RWPE2 (cell line): Measurements from ENCODE around the gene SNTA1.

Source experiments
- ATAC-seq: fragments of 200-7000 bp; cut with Tn5 transposase; 3 replicates; pipeline ENCODE4 v1.9.1; 2021; ENCODE audit warnings: low read depth
- DNase-seq: peaks from one replicate; pipeline ENCODE4 v3.0.0-alpha.2; 2020; ENCODE audit warnings: low spot score
- H3K27ac ChIP-seq: fragments of 450-650 bp; 2 replicates; pipeline ENCODE4 v1.5.1; 2017; ENCODE audit warnings: mild to moderate bottlenecking; ENCODE audit not compliant: poor library complexity, severe bottlenecking
- H3K27me3 ChIP-seq: fragments of 250-450 bp; sonication (Bioruptor Pico); 2 replicates; pipeline ENCODE4 v1.5.1; 2021; ENCODE audit warnings: mild to moderate bottlenecking, moderate library complexity; ENCODE audit not compliant: insufficient read depth, poor library complexity, severe bottlenecking
- H3K36me3 ChIP-seq: fragments of 250-450 bp; sonication (Bioruptor Pico); 2 replicates; pipeline ENCODE4 v1.5.1; 2020; ENCODE audit warnings: low read depth, mild to moderate bottlenecking, moderate library complexity
- H3K4me1 ChIP-seq: fragments of 250-450 bp; sonication (Bioruptor Pico); 2 replicates; pipeline ENCODE4 v1.5.1; 2021; ENCODE audit warnings: mild to moderate bottlenecking, moderate library complexity; ENCODE audit not compliant: insufficient read depth, poor library complexity, severe bottlenecking
- H3K4me3 ChIP-seq: fragments of 250-450 bp; sonication (Bioruptor Pico); 2 replicates; pipeline ENCODE4 v1.5.1; 2021; ENCODE audit warnings: mild to moderate bottlenecking, moderate library complexity; ENCODE audit not compliant: severe bottlenecking
- H3K9me3 ChIP-seq: fragments of 250-450 bp; sonication (Bioruptor Pico); 2 replicates; pipeline ENCODE4 v1.5.1; 2021; ENCODE audit warnings: mild to moderate bottlenecking, moderate library complexity; ENCODE audit not compliant: severe bottlenecking
- CTCF ChIP-seq: fragments of 450-650 bp; IDR thresholded peaks from one replicate; pipeline ENCODE4 v1.5.1; 2017; ENCODE audit warnings: mild to moderate bottlenecking, moderate library complexity; ENCODE audit not compliant: poor library complexity, severe bottlenecking

The SNTA1 gene

GRCh38 chr20:33408313-33408712 lies 35.2 kb downstream of the SNTA1 start:
- no peak for ATAC-seq
- peaks cover 29% of the 10 kb centered on the region for H3K36me3 ChIP-seq
- TF ChIP-seq CTCF: no peak
- no peak overlapping the region for H3K4me3 ChIP-seq
- H3K27ac ChIP-seq: no peak overlapping the region
- DNase-seq: no peak
- H3K9me3 ChIP-seq: no peaks in the 10 kb centered on the region
- H3K27me3 ChIP-seq: no peaks in the 10 kb centered on the region
- H3K4me1 ChIP-seq: peaks cover 3% of the 10 kb centered on the region

- Histone ChIP-seq H3K27me3 (no peaks in the 10 kb centered on the region), H3K9me3 (no peaks in the 10 kb centered on the region), H3K36me3 (peaks cover 29% of the 10 kb centered on the region), H3K4me3 (no peak overlapping the region), H3K27ac (no peak overlapping the region), H3K4me1 (peaks cover 3% of the 10 kb centered on the region)
- ATAC-seq (no peak), DNase-seq (no peak)
- TF ChIP-seq CTCF: no peak
Measured at GRCh38 chr20:33407796-33408195, 35.8 kb downstream of the SNTA1 start.

GRCh38 chr20:33407251-33407650 lies 36.3 kb downstream of the SNTA1 start:
- Histone ChIP-seq H3K36me3 (peaks cover 29% of the 10 kb centered on the region), H3K27ac (no peak overlapping the region), H3K4me1 (peaks cover 3% of the 10 kb centered on the region), H3K9me3 (no peaks in the 10 kb centered on the region), H3K27me3 (no peaks in the 10 kb centered on the region), H3K4me3 (no peak overlapping the region)
- TF ChIP-seq CTCF: no peak
- ATAC-seq: peak; percentile 37; the same call in 2 of the 3 replicates
- DNase-seq: no peak

- DNase-seq: no peak
- H3K4me3 ChIP-seq: no peak overlapping the region
- H3K27me3 ChIP-seq: no peaks in the 10 kb centered on the region
- ATAC-seq: no peak; the same call in 2 of the 3 replicates
- no peaks in the 10 kb centered on the region for H3K9me3 ChIP-seq
- no peak overlapping the region for H3K27ac ChIP-seq
- H3K4me1 ChIP-seq: peaks cover 10% of the 10 kb centered on the region
- no peak for TF ChIP-seq CTCF
- peaks cover 21% of the 10 kb centered on the region for H3K36me3 ChIP-seq
Measured at GRCh38 chr20:33404281-33404680, 39.3 kb downstream of the SNTA1 start.

- H3K27ac ChIP-seq: peak overlapping the region; percentile 24
- no peak for TF ChIP-seq CTCF
- H3K4me3 ChIP-seq: peak overlapping the region; percentile 93
- ATAC-seq: peak; percentile 47
- H3K9me3 ChIP-seq: no peaks in the 10 kb centered on the region
- peaks cover 10% of the 10 kb centered on the region for H3K4me1 ChIP-seq
- no peak for DNase-seq
- no peaks in the 10 kb centered on the region for H3K27me3 ChIP-seq
- peaks cover 24% of the 10 kb centered on the region for H3K36me3 ChIP-seq
Measured at GRCh38 chr20:33401921-33402369, 41.6 kb downstream of the SNTA1 start.
